Stimulated activated CD8-positive, alpha-beta memory T cell treated with anti-CD3 and anti-CD28 coated beads, Interleukin-12 subunit alpha, Interleukin-12 subunit beta, amount 100 ng/mL, for 24 hours (primary cell): ENCODE data around the gene DYSF.

Experiments used
- DNase-seq: peaks from one replicate; pipeline ENCODE4 v3.0.0-alpha.2; 2020; ENCODE audit errors: extremely low read depth

Gene DYSF

GRCh38 chr2:71706121-71706520 lies 252.8 kb downstream of the DYSF start:
- DNase-seq = no peak

GRCh38 chr2:71706836-71707235 lies 253.5 kb downstream of the DYSF start:
- no peak for DNase-seq

GRCh38 chr2:71710367-71711132 lies 257.2 kb downstream of the DYSF start:
- no peak for DNase-seq

GRCh38 chr2:71711133-71711855 lies 257.9 kb downstream of the DYSF start:
- no peak for DNase-seq

GRCh38 chr2:71712158-71712818 lies 258.9 kb downstream of the DYSF start:
- no peak for DNase-seq

GRCh38 chr2:71713581-71714580 lies 260.5 kb downstream of the DYSF start:
- no peak for DNase-seq

- DNase-seq = no peak
Measured at GRCh38 chr2:71714601-71715240, 261.4 kb downstream of the DYSF start.

- no peak for DNase-seq
Measured at GRCh38 chr2:71715241-71715750, 261.9 kb downstream of the DYSF start.

- no peak for DNase-seq
Measured at GRCh38 chr2:71715951-71716696, 262.8 kb downstream of the DYSF start.

GRCh38 chr2:71716697-71717624 lies 263.6 kb downstream of the DYSF start:
- DNase-seq = no peak

- DNase-seq = no peak
Measured at GRCh38 chr2:71718686-71719085, 265.3 kb downstream of the DYSF start.

GRCh38 chr2:71719520-71720282 lies 266.3 kb downstream of the DYSF start:
- no peak for DNase-seq

- DNase-seq = no peak
Measured at GRCh38 chr2:71720283-71720560, 266.9 kb downstream of the DYSF start.

GRCh38 chr2:71720596-71721361 lies 267.4 kb downstream of the DYSF start:
- no peak for DNase-seq

GRCh38 chr2:71721362-71721665 lies 268.0 kb downstream of the DYSF start:
- DNase-seq = no peak

GRCh38 chr2:71721669-71722068 lies 268.3 kb downstream of the DYSF start:
- DNase-seq = no peak

GRCh38 chr2:71722286-71722685 lies 268.9 kb downstream of the DYSF start:
- no peak for DNase-seq

GRCh38 chr2:71724793-71725192 lies 271.4 kb downstream of the DYSF start:
- no peak for DNase-seq
